NCI-H69 (cell line): ENCODE measurements around the gene DDTL.

Source experiments
- DNase-seq: peaks from one replicate; lab custom pipeline; 2025; lab: John Stamatoyannopoulos, UW

The DDTL gene

DNA sequence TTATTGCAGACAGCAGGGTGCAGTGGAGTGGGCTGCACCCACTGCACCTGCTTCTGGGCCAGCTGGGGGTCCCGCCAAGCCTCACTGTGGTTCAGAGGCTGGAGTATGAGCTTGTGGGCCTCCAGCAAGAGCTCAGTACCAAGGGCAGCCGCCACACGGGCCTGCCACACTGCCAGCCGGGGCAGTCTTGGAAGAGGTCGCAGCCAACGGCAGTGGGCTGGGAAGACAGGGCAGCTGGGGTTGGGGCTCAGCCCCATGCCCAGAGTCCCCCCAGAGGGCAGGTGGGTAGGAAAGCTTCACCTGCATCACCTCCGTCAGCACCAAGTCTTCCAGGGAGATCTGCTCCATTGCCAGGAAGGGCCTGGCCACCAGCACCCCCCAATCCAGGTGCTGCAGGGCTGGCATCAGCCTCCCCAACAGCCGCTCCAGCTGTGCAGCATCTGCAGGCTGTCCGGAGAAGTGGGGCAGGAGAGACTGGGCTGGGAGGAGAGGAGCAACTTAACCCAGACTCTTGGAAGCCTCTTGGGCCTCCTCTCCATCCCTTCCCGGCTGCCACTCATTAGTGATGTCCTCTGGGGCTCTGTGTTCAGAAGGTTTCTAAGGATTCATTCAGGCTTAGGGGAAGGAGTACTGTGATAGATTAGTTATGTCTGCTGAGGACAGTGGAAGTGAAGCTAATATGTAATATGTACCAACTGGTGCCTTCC is 39.7 kb downstream of the DDTL start:
- no peak for DNase-seq

DNA sequence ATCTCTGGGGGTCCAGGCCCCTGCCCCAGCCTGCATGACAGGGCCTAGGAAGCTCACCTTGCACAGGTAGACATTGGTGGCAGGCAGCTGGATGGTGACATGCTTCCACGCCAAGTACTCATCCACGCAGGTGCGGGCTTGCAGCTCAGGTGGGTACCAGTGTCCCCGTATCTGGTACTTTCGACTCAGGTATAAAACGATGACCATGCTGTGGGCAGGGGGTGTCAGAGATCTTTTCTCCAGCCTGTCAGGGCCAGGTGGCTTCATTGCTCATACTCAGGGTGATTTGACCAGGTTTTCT is 40.2 kb downstream of the DDTL start:
- DNase-seq: no peak

GRCh38 chr22:24007253-24008021 is 40.7 kb downstream of the DDTL start:
- DNase-seq: peak; percentile 22

- peak; percentile 39 for DNase-seq
Observed at GRCh38 chr22:24008022-24008283, 41.3 kb downstream of the DDTL start.

DNA sequence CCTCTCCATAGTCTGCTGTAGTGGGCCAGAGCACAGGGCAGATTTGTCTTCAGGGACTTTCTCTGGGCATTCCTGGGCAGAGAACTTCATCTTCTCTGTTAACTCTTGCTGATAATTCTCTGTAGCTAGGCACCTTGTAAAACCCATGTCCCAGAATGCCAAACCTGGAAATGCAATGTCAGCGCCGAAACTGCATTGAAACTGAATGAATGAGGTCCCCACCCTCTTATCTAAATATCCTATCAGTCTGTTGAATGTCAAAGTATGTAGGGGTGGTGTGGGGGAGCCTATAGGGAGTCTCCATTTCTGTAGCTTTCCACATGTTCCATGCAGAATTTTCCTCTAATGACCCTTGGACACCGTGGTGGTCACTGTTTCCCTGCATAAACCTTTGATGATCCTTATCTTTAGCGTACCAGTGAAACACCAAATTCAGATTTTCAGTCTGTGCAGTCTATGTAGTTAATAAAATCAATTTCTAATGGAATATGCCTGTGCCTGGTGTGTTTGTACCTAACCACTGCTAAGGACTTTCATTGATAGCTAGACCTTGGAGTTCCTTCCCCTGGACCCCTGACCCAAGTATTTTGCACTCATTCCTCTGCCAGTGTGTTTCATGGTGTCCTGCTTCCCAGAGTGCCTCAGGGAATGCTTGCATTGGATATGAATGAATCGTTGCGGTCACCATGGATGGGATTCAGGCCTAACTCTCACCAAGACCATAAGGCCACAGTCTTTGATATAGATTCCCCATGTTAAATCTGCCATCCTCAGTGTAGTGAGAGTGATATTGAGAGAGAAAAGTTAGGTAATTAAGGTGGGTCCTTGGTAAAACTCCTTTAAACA is 41.9 kb downstream of the DDTL start:
- no peak for DNase-seq

GRCh38 chr22:24009227-24010017 is 42.7 kb downstream of the DDTL start:
- DNase-seq: no peak

GRCh38 chr22:24010018-24010391 is 43.3 kb downstream of the DDTL start:
- DNase-seq: no peak

GRCh38 chr22:24011735-24012068 is 45.0 kb downstream of the DDTL start:
- peak; percentile 85 for DNase-seq

DNA sequence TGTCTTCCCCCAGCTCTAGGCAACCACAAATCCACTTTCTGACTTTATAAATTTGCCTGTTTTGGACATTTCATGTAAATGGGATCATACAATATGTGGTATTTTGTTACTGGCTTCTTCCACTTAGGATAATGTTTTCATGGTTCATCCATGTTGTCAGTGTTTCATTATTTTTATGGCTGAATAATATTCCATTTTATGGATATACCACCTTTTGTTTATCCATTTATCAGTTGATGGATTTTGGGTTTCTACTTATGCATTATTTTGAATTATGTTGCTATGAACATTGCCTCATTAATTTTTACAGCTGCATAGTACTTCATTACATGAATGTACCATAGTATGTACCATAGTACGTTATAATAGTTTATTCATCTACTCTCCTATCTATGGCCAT is 49.5 kb downstream of the DDTL start:
- DNase-seq: no peak

GRCh38 chr22:24021304-24021703 is 54.6 kb downstream of the DDTL start:
- DNase-seq: no peak
